Memory B cell (primary cell): ENCODE results near the gene COPS3.

Experiments
- ATAC-seq: fragments of 150-1000 bp; cut with Tn5 transposase; 2 replicates; pipeline ENCODE4 v1.10.0; 2021; ENCODE audit warnings: low read depth, mild to moderate bottlenecking, moderate library complexity
- DNase-seq, 2 donors: peaks; one replicate each; pipeline ENCODE4 v3.0.0; 2022; ENCODE audit warnings: low spot score in 2 of 2
- H3K27ac Mint-ChIP-seq: one replicate; pipeline ENCODE4 v1.8.0; 2022; ENCODE audit warnings: mild to moderate bottlenecking, moderate library complexity, mixed read lengths
- H3K27me3 Mint-ChIP-seq: one replicate; pipeline ENCODE4 v1.8.0; 2022; ENCODE audit warnings: mixed read lengths
- H3K36me3 Mint-ChIP-seq: one replicate; pipeline ENCODE4 v1.8.0; 2022; ENCODE audit warnings: mild to moderate bottlenecking, mixed read lengths
- H3K4me1 Mint-ChIP-seq: one replicate; pipeline ENCODE4 v1.8.0; 2022; ENCODE audit warnings: mixed read lengths
- H3K4me3 Mint-ChIP-seq: one replicate; pipeline ENCODE4 v1.8.0; 2022; ENCODE audit warnings: mild to moderate bottlenecking, moderate library complexity, mixed read lengths
- H3K9me3 Mint-ChIP-seq: one replicate; pipeline ENCODE4 v1.8.0; 2022; ENCODE audit warnings: mixed read lengths

The COPS3 gene

GRCh38 chr17:17206124-17206912, 74.7 kb downstream of the COPS3 start, which contains the start of gene PLD6:
Gene PLD6 (minus strand): TSS chr17:17206333. CDS start chr17:17206286, 47 bp downstream.
- ATAC-seq = peak; percentile 79
- Mint-ChIP-seq H3K4me3 (peak within 1 kb of the TSS; percentile 77), H3K36me3 (peaks cover 5% of the 10 kb centered on the region), H3K27me3 (no peaks in the 10 kb centered on the region), H3K27ac (peak within 1 kb of the TSS; percentile 89), H3K9me3 (peaks cover 2% of the 10 kb centered on the region), H3K4me1 (peaks cover 13% of the 10 kb centered on the region)
- peak; percentile 96 to 99 for DNase-seq

- Mint-ChIP-seq H3K9me3 (peaks cover 2% of the 10 kb centered on the region), H3K27me3 (no peaks in the 10 kb centered on the region), H3K4me3 (peak overlapping the region; percentile 77), H3K4me1 (peaks cover 13% of the 10 kb centered on the region), H3K27ac (peak overlapping the region; percentile 60), H3K36me3 (peaks cover 5% of the 10 kb centered on the region)
- peak; percentile 19 to 49 for DNase-seq
- ATAC-seq = peak; percentile 22
These were observed 75.5 kb downstream of the COPS3 start for GRCh38 chr17:17205368-17206123.

DNA sequence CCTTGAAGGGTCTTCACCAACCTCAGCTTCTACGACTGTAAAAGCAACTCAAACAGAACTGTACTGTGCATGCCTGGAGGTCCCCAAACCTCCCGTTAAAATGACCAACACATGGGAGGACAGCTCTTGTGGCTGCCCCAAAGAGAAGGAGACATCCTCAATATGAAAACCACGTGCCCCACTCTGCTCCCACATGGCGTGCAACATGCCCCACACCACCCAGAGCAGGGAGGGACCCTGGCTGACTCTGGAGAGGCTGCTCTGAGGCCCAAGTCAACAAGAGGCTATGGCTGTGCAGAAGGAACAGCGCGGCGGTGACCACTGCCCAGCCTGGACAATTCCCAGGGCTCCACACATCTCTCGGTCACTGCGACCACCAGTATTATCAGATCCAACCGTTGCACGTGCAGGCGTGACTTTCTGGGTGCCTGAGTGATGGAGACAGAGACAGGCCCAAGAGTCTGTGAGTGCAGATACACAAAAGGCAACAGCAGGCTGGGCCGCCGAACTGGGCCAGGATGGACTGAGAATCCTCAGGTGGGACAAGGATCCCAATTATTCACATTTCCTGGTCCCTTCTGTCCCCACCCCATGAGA, 76.3 kb downstream of the COPS3 start:
- Mint-ChIP-seq H3K27me3 (no peaks in the 10 kb centered on the region), H3K4me3 (peak overlapping the region; percentile 77), H3K27ac (peak overlapping the region; percentile 60), H3K4me1 (peaks cover 13% of the 10 kb centered on the region), H3K36me3 (peaks cover 5% of the 10 kb centered on the region), H3K9me3 (peaks cover 2% of the 10 kb centered on the region)
- DNase-seq = no peak
- no peak for ATAC-seq

GRCh38 chr17:17204041-17204591, 76.9 kb downstream of the COPS3 start:
- Mint-ChIP-seq H3K36me3 (peaks cover 5% of the 10 kb centered on the region), H3K9me3 (peaks cover 2% of the 10 kb centered on the region), H3K4me1 (peaks cover 13% of the 10 kb centered on the region), H3K27ac (peak overlapping the region; percentile 60), H3K4me3 (peak overlapping the region; percentile 77), H3K27me3 (no peaks in the 10 kb centered on the region)
- no peak for ATAC-seq
- no peak for DNase-seq

DNA sequence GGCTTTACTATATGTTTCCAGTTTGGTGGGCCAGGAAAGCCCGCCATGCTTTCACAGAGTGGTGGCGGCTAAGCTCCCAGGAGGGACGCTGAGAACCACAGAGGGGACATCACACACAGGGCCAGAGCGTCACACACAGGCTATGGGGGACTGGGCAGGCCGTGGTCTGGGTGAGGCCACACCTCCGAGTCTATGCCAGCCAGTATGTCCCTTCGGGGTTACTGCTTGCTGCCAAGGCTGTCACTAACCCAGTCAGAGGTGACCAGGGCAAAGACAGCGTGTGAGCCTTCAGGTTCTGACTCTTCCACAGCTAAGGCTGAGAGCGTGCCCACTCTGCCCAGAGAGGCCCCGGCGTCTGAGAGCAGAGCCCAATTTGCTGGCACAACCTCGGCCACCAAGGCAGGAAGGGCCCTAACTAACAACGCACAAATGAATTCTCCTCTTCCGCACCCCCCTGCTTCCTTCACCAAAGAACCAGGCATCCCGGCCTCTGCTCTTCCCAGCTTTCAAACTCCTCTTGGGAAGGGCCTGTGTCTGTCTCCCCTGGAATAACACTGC, 77.8 kb downstream of the COPS3 start:
- Mint-ChIP-seq H3K36me3 (peaks cover 5% of the 10 kb centered on the region), H3K4me1 (peaks cover 13% of the 10 kb centered on the region), H3K27ac (peak overlapping the region; percentile 50), H3K4me3 (no peak overlapping the region), H3K9me3 (peaks cover 2% of the 10 kb centered on the region), H3K27me3 (no peaks in the 10 kb centered on the region)
- no peak for ATAC-seq
- no peak for DNase-seq

GRCh38 chr17:17201907-17202306, 79.1 kb downstream of the COPS3 start:
- no peak overlapping the region for H3K4me3 Mint-ChIP-seq
- no peaks in the 10 kb centered on the region for H3K27me3 Mint-ChIP-seq
- peaks cover 5% of the 10 kb centered on the region for H3K36me3 Mint-ChIP-seq
- DNase-seq = no peak
- ATAC-seq = no peak
- H3K9me3 Mint-ChIP-seq = peaks cover 2% of the 10 kb centered on the region
- H3K27ac Mint-ChIP-seq = no peak overlapping the region
- H3K4me1 Mint-ChIP-seq = peaks cover 16% of the 10 kb centered on the region

DNA sequence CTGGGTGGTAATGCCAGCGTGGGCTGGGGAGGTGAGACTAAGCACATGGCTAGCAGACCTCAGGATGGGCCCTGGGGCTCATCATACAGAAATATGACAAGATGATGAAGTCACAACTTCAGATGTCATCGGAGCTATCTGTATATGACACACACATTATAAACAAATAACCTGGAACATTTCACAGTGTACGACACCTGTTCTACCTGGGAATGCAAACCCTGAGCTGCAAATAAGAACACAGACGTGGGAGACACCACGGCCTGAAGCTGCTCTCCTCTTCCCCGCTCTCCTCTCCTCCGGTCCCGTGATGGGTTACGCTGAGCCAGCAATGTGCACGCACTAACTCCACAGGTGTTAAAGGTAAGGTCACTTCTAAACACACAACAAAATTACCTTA, 79.8 kb downstream of the COPS3 start:
- Mint-ChIP-seq H3K27me3 (no peaks in the 10 kb centered on the region), H3K27ac (no peak overlapping the region), H3K4me3 (no peak overlapping the region), H3K36me3 (peaks cover 5% of the 10 kb centered on the region), H3K9me3 (no peaks in the 10 kb centered on the region), H3K4me1 (peaks cover 14% of the 10 kb centered on the region)
- no peak for DNase-seq
- ATAC-seq = no peak

DNA sequence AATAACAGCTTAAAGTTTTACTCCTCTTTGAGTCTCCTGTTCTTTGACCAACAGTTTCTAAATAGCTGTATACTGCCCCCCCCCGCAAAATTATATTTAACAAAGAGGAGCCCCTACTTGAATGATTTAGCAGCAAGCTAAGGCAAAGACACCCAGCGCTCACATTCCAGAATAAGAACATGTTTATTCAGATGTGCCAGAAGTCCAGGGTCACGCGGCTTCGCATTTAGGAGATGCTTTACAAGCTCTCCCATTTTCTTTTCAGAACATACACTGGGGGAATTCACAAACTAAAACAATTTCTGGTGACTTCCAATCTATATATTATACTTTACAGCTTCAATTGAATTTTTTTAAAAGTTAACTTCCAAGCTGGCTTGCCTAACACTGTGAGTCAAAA, 80.2 kb downstream of the COPS3 start:
- no peaks in the 10 kb centered on the region for H3K9me3 Mint-ChIP-seq
- H3K4me1 Mint-ChIP-seq = peaks cover 14% of the 10 kb centered on the region
- ATAC-seq (no peak), DNase-seq (no peak)
- peaks cover 5% of the 10 kb centered on the region for H3K36me3 Mint-ChIP-seq
- no peak overlapping the region for H3K4me3 Mint-ChIP-seq
- no peaks in the 10 kb centered on the region for H3K27me3 Mint-ChIP-seq
- H3K27ac Mint-ChIP-seq = no peak overlapping the region

DNA sequence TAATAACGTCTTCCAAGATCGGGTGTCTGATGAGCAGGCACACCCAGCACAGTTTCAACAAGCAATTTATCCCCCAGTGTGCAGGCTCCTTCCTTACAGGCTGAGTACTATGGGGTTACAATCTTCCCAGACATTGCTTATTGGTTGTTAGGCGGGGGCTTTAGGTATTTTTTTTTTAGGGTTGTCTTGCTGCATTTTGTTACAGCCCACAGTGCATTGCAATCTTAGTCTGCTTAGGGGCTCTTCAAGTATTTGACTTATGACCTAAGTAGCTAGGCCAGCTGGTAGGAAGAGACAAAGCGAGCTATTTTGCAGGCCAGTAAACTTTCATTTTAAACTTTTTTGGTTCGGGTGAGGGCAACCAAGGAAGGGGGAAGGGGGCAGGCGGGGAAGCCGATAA, 80.7 kb downstream of the COPS3 start:
- ATAC-seq (no peak), DNase-seq (no peak)
- Mint-ChIP-seq H3K9me3 (no peaks in the 10 kb centered on the region), H3K27ac (no peak overlapping the region), H3K4me1 (peaks cover 14% of the 10 kb centered on the region), H3K4me3 (no peak overlapping the region), H3K27me3 (no peaks in the 10 kb centered on the region), H3K36me3 (peaks cover 5% of the 10 kb centered on the region)

GRCh38 chr17:17198281-17198680, 82.8 kb downstream of the COPS3 start:
- Mint-ChIP-seq H3K27ac (no peak overlapping the region), H3K4me3 (no peak overlapping the region), H3K9me3 (no peaks in the 10 kb centered on the region), H3K4me1 (peaks cover 3% of the 10 kb centered on the region), H3K36me3 (peaks cover 3% of the 10 kb centered on the region), H3K27me3 (no peaks in the 10 kb centered on the region)
- ATAC-seq = no peak
- no peak for DNase-seq

DNA sequence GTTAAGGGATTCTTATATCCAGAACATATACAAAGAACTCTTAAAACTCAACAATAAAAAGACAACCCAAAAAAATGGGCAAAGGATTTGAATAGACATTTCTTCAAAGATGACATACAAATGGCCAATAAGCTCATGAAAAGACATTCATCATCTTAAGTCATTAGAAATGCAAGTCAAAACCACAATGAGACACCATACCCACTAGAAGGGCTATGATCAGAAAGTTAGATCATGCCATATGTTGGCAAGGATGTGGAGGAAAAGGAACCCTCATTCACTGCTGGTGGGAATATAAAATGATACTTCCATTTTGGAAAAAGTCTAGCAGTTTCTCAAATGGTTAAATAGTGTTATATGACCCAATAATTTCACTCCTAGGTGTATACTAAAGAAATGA, 84.3 kb downstream of the COPS3 start:
- no peaks in the 10 kb centered on the region for H3K9me3 Mint-ChIP-seq
- no peaks in the 10 kb centered on the region for H3K36me3 Mint-ChIP-seq
- no peak for DNase-seq
- H3K4me1 Mint-ChIP-seq = peaks cover 3% of the 10 kb centered on the region
- H3K27me3 Mint-ChIP-seq = no peaks in the 10 kb centered on the region
- no peak overlapping the region for H3K4me3 Mint-ChIP-seq
- peak overlapping the region; percentile 69 for H3K27ac Mint-ChIP-seq
- ATAC-seq = no peak
